Measurements from ENCODE around the gene LYZL4. TPM values are rescaled to one million over a fixed set of nuclear protein-coding genes. Genes with fewer than 3 reads are reported as not detected.

The LYZL4 gene
- total and polyA plus RNA-seq, 2 of the 4 experiments (the other 2 are of a cell fraction): not detected

GRCh38 chr3:42428830-42429229 is 18.4 kb upstream of the LYZL4 start:
- Histone ChIP-seq H2AK9ac (replicated peaks; ENCODE audit: low read depth, low read length, poor library complexity) (no peak overlapping the region), H2AFZ (replicated peaks; ENCODE audit: low read length, poor library complexity) (no peak overlapping the region), H3K18ac (ENCODE audit: low read depth, low read length) (no peak overlapping the region), H3K4me2 (ENCODE audit: low read depth, low read length) (no peak overlapping the region), H2AK5ac (ENCODE audit: low read depth, low read length) (no peak overlapping the region), H2BK15ac (ENCODE audit: low read depth, low read length) (no peak overlapping the region), H3K27ac (ENCODE audit: insufficient read depth, low read length) (no peak overlapping the region), H4K8ac (ENCODE audit: low read depth in 2 of 2, low read length in 2 of 2) (no peak overlapping the region), H3K79me1 (ENCODE audit: low read depth in 1 of 2, low read length in 2 of 2) (no peaks in the 10 kb centered on the region), H4K5ac (ENCODE audit: low read depth, low read length) (no peak overlapping the region), H3K23ac (ENCODE audit: low read depth, low read length) (no peak overlapping the region), H3K4me1 (ENCODE audit: control insufficient read depth, insufficient read depth, low read length) (no peaks in the 10 kb centered on the region), H3K36me3 (ENCODE audit: control insufficient read depth, insufficient read depth, low read length) (no peaks in the 10 kb centered on the region), H2BK5ac (ENCODE audit: low read depth, low read length, poor library complexity, severe bottlenecking) (no peak overlapping the region), H3K56ac (ENCODE audit: extremely low read depth, insufficient read depth, low read length) (no peak overlapping the region), H3K14ac (replicated peaks; ENCODE audit: low read depth, low read length) (no peak overlapping the region), H3K4me3 (ENCODE audit: insufficient read depth, low read depth, low read length) (no peak overlapping the region), H3K9me1 (ENCODE audit: insufficient read depth, low read length) (no peaks in the 10 kb centered on the region), H3K9ac (ENCODE audit: low read depth, low read length) (no peak overlapping the region), H2BK20ac (ENCODE audit: low read depth, low read length) (no peak overlapping the region), H4K20me1 (ENCODE audit: insufficient read depth, low read length) (no peaks in the 10 kb centered on the region), H3K4ac (ENCODE audit: low read depth, low read length) (no peak overlapping the region), H2BK120ac (ENCODE audit: low read depth, low read length) (no peak overlapping the region), H4K91ac (ENCODE audit: insufficient read depth, low read depth, low read length) (no peak overlapping the region), H3K27me3 (ENCODE audit: control insufficient read depth, insufficient read depth, low read length) (no peaks in the 10 kb centered on the region; the same call in 1 of the 2 replicates), H3K9me3 (ENCODE audit: control insufficient read depth, insufficient read depth, low read length) (no peaks in the 10 kb centered on the region)
- POLR2A ChIA-PET (ENCODE audit: unreplicated experiment): no interaction called here
- TF ChIP-seq SMC3 (IDR thresholded peaks at IDR 0.05; ENCODE audit: low read depth, low read length) (no peak), MAZ (IDR thresholded peaks at IDR 0.05; ENCODE audit: borderline replicate concordance, low read depth, low read length) (no peak), POLR2A (IDR thresholded peaks at IDR 0.05; ENCODE audit: low read depth, low read length) (no peak), RCOR1 (IDR thresholded peaks at IDR 0.05; ENCODE audit: insufficient replicate concordance, low read length) (no peak), MAFK (IDR thresholded peaks at IDR 0.05; ENCODE audit: low read depth, low read length) (no peak), RFX5 (IDR thresholded peaks at IDR 0.05; ENCODE audit: low read depth, low read length) (no peak), NFE2L2 (IDR thresholded peaks at IDR 0.05; ENCODE audit: low read depth, low read length) (no peak), BHLHE40 (IDR thresholded peaks at IDR 0.05; ENCODE audit: low read depth, low read length) (no peak), CTCF (conservative IDR thresholded peaks at IDR 0.05; ENCODE audit: low read depth, low read length) (no peak), CEBPB (IDR thresholded peaks at IDR 0.05; ENCODE audit: low read depth, low read length) (no peak), ELK1 (IDR thresholded peaks at IDR 0.05; ENCODE audit: borderline replicate concordance, low read depth, low read length) (no peak), MXI1 (IDR thresholded peaks at IDR 0.05; ENCODE audit: borderline replicate concordance, low read depth, low read length) (no peak), RAD21 (IDR thresholded peaks at IDR 0.05; ENCODE audit: low read length) (no peak), FOS (IDR thresholded peaks at IDR 0.05; ENCODE audit: low read depth, low read length) (no peak), CHD1 (IDR thresholded peaks at IDR 0.05; ENCODE audit: low read depth, low read length) (no peak), USF2 (IDR thresholded peaks at IDR 0.05; ENCODE audit: low read depth, low read length) (no peak)
- no TSS peak for BruUV-seq (replicated peaks)
- intact Hi-C loops (cut with micrococcal nuclease) (no loop called here), in situ Hi-C loops (cut with MboI; ENCODE audit: low sequenced_read_pairs) (loop anchor here (25.0 kb wide), 1 partner anchor 317 kb away; no protein-coding TSS in a partner anchor), dilution Hi-C loops (cut with HindIII; ENCODE audit: low sequenced_read_pairs, unreplicated experiment) (no loop called here)
- no peak for DNase-seq
- WGBS, 2 experiments (ENCODE audit: extremely low coverage in 2 of 2, insufficient read length in 1 of 2): no CpG with 5 or more reads among the region's 2 CpGs
- CTCF ChIA-PET: no interaction called here
- ATAC-seq (ENCODE audit: low read depth): no peak

Measured in IMR-90 (cell line).